Activated T-helper 1 cell treated with Interleukin-2 at 50 U/mL for 16 hours (primary cell): ENCODE results near the gene IL4R.
A peak's percentile ranks its signal among the peaks of the same experiment; 100 is the strongest.
"Not testable (repeated sequence)": the region's sequence is repeated elsewhere in the genome, so short reads cannot be mapped to it uniquely, and the experiment has no call there.

ENCODE experiments used
- DNase-seq: peaks from one replicate; pipeline ENCODE4 v3.0.0-alpha.2; 2020; ENCODE audit warnings: low read depth

The IL4R gene

DNA sequence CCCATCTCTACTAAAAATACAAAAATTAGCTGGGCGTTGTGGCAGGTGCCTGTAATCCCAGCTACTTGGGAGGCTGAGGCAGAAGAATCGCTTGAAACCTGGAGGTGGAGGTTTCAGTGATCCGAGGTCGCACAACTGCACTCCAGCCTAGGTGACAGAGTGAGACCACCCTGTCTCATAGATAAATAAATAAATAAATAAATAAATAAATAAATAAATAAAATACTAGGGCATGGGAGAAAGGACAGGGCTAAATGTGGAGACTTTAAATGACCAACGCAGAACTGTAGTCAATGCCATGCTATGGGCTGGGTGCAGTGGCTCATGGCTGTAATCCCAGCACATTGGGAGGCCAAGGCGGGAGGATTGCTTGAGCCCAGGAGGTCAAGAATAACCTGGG lies 25.5 kb upstream of the IL4R start:
- DNase-seq, result not testable (repeated sequence)

- DNase-seq, result no peak
These were observed 24.1 kb upstream of the IL4R start for GRCh38 chr16:27289669-27290068.

DNA sequence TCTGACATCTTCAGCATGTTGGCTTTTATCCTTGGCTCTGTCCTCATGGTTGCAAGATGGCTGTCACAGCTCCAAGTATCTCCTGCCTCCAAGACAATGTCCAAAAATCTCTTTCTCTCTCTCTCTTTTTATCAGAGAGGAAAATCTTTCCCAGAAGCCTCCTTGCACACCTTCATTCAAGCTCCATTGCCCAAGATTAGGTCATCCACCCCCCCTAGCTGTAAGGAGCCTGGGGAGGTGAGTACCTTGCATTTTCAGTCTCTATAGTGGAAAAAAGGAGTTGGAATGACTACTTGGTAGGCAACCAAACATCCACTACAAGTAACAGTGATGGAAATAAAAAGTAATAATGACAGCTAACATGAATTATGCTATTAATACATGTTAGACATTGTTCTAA lies 23.2 kb upstream of the IL4R start:
- no peak for DNase-seq

DNA sequence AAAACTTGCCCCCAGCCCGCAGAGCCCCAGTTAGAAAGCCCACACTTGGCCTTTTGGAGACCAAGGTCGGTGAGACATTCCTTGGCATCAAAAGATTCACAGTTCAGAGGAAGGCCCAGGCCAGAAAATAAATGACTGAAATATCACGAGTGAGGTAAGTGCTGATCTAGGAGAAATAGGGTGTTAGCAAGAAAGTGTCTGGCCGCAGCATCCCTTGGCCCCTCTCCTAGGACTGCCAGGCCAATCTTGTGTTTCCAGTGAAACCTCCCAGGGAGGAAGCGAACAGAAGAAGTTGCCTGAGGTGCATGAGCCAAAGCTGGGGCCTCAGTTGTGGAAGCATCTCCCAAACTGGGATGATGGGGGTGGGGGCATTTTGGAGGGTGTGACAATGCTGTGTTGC lies 22.7 kb upstream of the IL4R start:
- DNase-seq, result no peak

- DNase-seq, result no peak
These were observed 22.0 kb upstream of the IL4R start for GRCh38 chr16:27291722-27292240.

- no peak for DNase-seq
These were observed 20.4 kb upstream of the IL4R start for GRCh38 chr16:27293343-27293742.

DNA sequence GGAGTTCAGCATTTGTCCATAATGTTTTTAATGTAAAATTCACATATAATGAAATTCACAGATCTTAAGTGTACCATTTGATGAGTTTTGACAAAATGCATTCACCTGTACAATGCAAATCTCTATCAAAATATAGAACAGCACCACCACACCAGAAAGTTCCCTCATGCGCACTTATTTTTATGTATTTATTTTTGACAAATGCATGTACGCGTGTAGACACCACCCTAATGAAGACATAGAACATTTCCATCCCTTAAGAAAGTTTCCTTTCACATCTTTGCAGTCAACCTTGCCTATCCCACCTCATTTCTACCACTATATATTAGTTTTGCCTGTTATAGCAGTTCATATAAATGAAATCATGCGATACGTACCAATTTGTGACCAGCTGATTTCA lies 15.6 kb upstream of the IL4R start:
- no peak for DNase-seq

- no peak for DNase-seq
These were observed 12.4 kb upstream of the IL4R start for GRCh38 chr16:27301236-27301861.

- DNase-seq, result no peak
These were observed 11.6 kb upstream of the IL4R start for GRCh38 chr16:27302126-27302525.

GRCh38 chr16:27303256-27304100 lies 10.3 kb upstream of the IL4R start:
- DNase-seq, result no peak

DNA sequence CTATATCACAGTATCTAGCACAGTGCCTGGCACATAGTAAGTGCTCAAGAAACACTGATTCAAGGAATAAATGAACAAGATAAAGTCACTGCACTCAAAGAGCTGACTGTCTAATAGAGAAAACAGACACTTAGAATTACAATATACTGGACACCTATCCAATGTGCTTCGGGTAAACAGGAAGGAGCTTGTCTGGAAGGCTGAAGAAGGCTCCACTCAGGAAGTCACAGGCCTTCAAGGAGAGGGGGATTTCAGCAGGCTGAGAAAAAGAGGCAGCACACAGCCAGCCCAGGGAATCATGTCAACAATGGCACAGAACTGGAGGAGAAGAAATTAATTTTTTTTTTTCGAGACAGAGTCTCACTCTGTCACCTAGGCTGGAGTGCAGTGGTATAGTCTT lies 9.7 kb upstream of the IL4R start:
- no peak for DNase-seq

DNA sequence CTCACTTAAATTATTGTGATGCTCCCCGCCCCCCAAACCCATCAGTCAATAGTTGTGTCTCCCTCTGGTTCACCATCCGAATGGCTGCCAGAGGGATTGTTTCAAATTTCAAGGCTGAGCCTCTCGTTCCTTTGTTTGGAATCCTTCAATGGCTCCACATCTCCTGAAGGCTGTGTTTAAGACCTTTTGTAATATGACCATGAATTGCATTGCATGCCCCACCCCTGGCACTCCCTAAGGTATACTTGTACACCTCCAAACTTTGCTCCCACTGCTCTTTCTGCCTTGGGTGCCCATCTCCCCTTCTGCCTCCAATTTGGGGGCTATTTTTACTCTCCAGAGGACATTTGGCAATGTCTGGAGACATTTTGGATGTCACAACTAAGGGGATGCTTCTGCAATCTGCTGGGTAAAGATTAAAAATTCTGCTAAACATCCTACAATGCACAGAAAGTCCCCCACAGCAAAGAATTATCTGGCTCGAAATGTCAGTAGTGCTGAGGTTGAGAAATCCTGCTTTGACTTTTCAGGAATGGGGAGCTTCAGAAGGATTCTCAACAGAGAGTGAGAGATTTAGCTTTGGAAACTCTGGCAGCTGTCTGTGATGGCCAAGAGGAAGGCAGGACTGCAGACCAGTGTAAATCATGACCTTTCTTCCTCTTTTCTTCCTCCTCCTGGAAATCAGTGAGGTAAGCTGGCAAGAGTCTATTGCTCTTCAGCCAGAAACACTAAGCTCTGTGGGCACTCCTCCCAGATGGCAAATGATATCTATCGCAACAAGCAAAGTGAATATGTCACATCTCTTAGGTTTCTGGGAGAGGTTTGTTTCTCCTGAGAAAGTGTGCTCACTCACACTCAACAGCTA lies 8.7 kb upstream of the IL4R start:
- DNase-seq, result no peak

DNA sequence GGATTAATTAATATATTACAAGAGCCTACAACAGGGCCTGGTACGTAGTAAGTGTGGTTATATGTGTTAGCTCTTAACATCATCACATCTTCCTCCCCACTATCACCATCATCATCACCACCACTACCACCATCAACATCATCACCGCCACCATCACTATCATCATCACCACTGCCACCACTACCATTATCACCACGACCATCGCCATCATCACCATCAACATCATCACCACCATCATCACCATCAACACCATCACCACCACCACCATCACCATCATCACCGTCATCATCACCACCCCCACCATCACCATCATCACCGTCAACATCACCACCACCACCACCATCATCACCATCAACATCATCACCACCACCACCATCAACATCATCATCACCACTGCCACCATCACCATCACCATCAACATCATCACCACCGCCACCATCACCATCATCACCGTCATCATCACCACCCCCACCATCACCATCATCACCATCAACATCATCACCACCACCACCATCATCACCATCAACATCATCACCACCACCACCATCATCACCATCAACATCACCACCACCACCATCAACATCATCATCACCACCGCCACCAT lies 7.8 kb upstream of the IL4R start:
- no peak for DNase-seq

- DNase-seq, result no peak
These were observed 5.0 kb upstream of the IL4R start for GRCh38 chr16:27308792-27309191.

DNA sequence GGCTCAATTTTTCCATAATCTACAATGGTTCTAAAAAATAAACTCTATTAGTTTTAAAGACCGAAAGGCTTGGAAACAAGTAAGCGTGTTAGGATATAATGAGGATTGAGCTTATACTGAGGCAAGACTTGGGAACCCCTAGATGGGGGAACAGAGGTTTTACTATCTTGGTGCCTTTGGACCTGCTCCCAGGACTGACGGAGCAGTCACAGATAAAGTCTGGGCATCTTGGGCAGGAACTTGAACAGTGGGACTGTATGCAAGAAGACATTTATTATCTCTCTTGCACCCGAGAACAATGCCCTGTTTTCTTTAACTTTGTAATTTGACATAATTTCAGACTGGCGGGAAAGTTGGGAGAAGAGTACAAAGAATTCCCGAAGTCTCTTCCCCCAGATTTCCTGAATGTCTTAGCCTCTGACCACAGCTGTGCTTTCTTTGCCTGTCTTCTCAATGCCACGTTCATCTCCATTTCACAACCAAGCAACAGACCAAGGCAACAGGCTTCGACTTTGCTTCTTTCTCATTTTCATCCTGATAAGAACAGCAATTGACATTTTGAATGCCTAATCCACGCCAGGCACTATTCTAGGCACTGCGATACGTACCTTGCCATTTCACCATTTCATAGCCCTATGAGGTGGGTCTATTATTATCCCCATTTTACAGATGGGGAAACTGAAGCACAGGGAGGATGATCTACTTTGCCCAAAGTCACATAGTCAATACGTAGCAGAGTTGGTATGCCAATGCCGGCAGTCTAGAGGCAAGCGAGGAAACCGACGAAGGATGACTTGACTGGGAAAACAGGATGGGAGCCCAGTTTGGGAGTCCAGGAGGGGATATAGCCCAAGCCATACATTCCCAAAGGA lies 3.0 kb upstream of the IL4R start:
- DNase-seq, result no peak

GRCh38 chr16:27311448-27311830 lies 2.3 kb upstream of the IL4R start:
- no peak for DNase-seq

GRCh38 chr16:27311897-27312303 lies 1.9 kb upstream of the IL4R start:
- DNase-seq, result no peak

DNA sequence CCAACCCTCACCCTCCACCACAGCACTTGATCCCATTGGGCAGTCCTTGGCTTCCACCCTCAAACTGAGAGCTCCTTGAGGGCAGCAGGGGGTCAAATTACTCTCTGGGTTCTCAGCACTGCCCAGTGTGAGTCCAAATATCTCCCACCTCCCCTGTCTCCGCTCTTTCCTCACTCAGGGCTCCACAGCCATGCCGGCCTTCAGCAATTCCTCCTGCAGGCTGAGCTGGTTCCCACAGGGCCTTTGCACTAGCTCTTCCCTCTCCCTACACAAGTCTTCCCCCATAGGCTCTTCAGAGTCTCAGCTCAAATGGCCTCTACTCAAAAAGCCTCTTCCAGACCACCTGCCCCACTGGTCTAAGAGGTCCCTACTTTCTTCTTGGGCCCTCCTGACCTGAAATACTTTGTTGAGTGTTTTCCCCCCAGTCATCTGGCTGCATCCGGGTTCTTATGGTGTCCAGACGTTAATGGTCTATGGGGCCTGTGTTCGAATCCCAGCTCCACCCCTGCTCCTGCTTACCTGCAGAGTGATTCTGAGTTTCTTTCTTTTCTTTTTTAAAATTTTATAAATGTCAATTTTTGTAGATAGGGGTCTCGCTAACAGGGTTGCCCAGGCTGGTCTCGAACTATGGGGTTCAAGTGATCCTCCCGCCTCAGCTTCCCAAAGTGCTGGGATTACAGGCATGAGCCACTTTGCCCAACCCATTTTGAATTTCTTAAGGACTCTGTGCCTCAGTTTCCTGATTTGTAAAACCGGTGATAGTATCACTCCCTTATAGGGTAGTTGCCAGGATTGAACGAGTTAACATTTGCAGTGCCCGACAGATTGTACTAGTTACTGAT lies 973 bp upstream of the IL4R start:
- no peak for DNase-seq

DNA sequence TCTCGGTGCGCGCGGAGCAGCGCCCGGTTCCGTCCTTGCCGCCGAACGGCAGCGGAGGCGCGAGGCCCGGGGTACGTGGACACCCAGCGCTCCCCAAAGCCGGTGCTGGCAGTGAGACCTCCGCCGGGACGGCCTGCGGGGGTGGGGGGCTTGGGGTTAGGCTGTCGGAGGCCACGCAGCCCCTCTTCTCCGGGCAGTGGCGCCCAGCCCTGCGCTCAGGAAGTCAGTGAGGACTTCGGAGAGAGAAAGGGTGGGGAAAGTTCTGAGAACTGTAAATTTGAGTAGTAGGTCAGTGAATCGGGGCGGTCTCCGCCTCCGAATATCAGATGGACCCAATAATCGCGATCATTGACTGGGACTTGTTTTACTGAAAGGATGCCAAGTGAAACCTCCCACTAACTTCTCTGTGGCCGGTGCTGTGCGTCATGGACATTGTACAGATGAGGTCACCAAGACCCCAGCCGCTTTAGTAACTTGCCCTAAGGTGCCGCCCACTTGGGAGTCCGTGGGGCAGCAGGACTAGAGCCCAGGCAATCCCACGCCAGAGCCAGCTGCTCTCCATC lies 468 bp downstream of the IL4R start:
- DNase-seq, result peak; percentile 13

DNA sequence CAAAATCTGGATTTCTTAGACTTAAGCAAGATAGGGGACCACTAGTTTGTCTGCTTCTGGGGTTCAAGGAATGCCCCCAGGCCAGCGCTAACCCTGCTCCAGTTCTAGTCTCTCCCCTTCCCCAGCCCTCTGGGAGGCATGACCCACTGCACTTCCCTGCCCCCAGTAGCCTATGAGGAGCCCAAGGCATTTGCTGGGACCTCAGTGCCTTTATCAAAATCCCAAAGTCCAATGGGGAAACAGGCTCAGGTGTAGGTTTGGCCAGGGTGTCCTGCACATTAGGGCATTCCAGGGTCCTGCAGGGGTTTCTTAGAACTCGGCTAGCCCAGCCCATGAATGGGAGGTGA lies 1.2 kb downstream of the IL4R start:
- DNase-seq, result no peak
